GM12874 (cell line): ENCODE measurements around the gene ADCY3.

Experiments
- TF ChIP-seq, protein P1 (sequence below): IDR thresholded peaks from 2 replicates; pipeline ENCODE4 v1.5.1; 2011; ENCODE audit warnings: low read depth, mild to moderate bottlenecking, control low read depth, low read length, moderate library complexity; ENCODE audit not compliant: insufficient read depth

The ADCY3 gene

DNA sequence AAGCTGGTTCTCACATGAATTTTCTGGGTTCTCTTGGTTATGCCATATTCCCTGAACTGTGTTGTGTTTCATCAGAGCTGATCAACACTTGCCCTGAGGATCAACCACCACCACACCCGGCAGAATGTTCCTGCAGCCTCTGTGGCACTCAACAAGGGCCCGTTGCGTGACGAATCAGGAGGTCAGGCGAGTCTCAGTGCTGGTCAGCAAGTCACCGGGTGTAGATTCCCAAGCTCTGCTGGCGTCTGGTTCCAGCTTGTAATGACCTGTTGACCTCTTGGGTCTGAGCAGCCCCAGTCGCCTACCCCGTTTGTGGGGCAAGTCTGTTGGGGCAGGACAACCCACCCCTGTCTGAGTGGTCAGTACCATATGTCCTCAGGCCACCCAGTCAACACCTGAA lies 46.0 kb downstream of the ADCY3 start:
- TF ChIP-seq, protein P1, sequence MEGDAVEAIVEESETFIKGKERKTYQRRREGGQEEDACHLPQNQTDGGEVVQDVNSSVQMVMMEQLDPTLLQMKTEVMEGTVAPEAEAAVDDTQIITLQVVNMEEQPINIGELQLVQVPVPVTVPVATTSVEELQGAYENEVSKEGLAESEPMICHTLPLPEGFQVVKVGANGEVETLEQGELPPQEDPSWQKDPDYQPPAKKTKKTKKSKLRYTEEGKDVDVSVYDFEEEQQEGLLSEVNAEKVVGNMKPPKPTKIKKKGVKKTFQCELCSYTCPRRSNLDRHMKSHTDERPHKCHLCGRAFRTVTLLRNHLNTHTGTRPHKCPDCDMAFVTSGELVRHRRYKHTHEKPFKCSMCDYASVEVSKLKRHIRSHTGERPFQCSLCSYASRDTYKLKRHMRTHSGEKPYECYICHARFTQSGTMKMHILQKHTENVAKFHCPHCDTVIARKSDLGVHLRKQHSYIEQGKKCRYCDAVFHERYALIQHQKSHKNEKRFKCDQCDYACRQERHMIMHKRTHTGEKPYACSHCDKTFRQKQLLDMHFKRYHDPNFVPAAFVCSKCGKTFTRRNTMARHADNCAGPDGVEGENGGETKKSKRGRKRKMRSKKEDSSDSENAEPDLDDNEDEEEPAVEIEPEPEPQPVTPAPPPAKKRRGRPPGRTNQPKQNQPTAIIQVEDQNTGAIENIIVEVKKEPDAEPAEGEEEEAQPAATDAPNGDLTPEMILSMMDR, result no peak

DNA sequence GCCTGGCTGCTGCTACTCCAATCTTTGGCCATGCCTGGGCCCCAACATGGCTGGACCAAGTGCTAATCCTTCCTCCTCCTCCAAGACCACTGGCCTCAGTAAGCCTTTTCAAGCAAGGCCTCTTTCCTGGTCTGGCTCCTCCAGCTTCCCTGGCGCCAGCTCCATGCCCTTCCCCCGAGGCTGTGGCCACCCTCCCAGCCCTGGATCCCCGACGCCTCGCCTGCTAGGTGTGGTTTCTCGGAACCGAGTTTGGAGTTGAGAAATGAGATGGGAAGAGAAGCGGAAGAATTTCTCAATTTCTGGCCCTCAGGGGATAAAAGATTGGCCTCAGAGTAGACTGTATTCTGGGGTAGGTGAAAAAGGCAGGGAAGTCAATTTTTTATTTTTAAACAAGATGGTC lies 46.4 kb downstream of the ADCY3 start:
- TF ChIP-seq, protein P1, result no peak

DNA sequence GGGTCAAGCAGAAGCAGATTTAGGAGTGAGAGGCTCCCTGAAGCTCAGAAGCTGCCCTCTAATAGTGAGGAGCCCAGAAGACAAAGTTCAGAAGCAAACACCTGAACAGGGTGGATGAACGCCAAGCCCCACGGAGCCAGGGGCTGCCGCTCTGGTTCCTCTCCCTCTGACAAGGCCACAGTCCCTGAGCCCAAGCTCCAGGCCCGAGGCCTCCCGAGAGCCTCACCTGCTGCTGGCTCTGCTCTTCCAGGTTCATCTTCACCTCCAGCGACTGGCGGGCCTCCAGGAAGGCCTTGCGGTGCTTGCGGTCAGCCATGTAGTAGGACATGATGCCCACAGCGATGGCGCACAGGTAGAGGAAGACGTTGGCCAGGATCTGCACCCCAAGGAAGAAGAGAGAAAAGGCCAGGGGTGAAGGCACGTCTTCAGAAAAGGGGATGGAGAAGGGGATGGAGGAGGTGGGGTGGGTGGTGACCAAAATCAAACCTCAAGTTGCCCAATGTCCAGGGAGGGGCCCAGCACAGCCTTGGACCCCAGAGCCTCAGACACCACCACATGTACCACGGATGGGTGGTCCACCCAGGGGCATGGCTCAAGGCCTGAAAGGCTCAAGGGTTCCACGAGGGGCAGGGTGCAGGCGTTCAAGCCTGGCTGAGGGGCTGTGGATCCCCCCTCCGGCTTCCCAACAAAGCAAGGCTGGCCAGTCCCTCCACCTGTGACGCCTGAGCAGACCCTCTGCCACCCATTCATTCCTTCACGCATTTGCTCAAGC lies 47.5 kb downstream of the ADCY3 start:
- TF ChIP-seq, protein P1, result no peak

DNA sequence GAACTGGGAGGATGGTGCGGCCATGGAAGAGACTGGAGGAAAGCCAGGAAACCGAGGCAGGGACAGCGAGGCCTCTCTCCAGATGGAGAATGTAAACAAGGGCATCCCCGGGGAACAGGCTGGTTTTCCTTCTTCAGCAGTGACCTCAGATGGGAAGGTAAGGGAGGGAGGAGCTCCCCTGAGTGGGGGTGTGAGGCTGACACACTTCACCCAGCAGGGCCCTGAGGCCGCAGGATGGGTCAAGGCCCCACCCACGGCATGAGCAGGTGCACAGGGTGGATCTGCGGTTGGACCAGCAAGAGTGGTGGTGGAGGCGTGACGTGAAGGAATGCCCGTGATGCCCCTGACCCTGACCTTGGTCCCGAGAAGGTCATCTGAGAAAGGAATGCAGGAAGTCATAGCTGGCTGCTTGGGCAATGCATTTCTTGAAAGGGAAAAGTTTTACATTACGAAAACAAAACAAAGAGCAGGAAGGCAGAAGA lies 48.1 kb downstream of the ADCY3 start:
- TF ChIP-seq, protein P1, result no peak

DNA sequence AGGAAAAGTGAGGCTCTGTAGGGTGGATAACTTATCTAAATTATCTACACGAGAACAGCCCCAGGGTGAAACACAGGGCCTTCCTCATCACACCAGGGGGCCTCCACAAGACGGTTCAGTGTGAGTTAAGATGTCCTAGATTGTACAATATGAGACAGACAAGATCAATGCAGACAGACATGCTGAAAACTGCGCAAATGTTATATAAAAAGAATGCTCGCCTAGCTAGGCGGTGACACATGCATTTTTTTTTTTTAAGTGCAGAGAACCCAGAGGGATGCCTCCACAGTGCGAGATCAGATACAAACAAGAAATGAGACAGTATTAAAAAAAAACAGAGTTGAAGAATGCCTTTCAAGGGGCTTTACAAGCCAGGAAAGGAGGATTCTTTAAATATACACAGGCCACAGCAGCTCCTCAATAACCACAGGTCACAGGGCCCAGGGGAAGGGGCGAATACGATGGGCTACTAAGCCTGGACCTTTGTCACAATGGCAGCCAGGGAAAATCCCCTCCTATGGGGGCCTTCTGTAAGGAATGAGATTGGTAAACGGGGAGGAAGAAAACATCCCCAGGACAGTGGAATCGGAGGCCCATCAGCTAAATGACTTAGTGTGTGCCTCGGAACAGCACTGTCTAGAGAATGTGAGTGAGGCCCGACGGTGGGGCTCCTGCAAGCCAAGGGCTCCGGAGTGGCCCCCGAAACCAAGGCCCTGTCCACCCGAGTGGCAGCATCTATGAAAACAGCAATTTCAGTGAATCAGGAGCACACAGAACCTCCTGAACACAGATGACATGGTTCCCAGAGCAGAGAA lies 48.9 kb downstream of the ADCY3 start:
- TF ChIP-seq, protein P1, result no peak

DNA sequence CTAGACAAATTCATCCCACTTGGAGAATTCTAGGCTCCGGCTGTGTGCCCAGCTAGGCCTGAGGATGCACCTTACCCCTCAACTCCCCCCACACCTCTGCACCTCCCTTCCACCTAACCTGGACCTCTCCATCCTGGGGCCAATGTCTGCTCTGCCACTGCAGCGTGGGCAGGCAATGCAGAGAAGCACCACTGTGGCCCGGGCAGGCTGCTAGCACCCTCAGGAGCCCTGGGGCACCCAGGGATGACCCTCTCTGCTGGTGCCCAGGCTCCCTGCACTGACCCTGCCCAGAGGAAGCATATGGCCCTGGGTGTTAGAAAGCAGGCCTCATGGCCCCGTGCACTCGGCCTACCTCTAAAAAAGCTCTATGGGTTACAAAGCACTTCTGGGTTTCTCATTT lies 49.6 kb downstream of the ADCY3 start:
- TF ChIP-seq, protein P1, result no peak

DNA sequence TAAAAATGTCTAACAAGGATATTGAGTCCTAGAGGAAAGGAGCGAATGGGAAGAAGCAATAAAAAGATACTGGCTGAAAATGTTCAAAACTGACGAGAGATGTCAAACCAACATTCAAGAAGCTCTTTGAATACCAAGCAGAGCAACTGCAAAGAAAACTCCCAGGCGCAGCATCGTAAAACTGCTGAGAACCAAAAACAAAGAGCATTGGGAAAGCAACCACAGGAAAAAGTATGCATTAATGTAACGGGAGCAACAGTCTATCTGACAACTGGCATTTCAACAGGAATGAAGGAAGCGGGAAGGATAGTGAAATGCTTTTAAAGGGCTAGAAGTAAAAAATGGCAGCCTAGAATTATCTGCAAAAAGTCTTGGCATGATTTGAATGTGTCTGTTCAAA lies 53.1 kb downstream of the ADCY3 start:
- TF ChIP-seq, protein P1, result no peak
